Neuronal stem cell (in vitro differentiated cells): ENCODE measurements around the gene SORCS1.
A peak's percentile ranks its signal among the peaks of the same experiment; 100 is the strongest.

Experiments used
- DNase-seq: peaks from one replicate; pipeline ENCODE4 v3.0.0-alpha.2; 2013; ENCODE audit warnings: low spot score
- H2AFZ ChIP-seq: one replicate; pipeline ENCODE4 v1.6.1; 2013; ENCODE audit warnings: mild to moderate bottlenecking, low read length, inconsistent platforms
- H2AK5ac ChIP-seq: 2 replicates; pipeline ENCODE4 v1.6.1; 2013; ENCODE audit warnings: low read depth, mild to moderate bottlenecking, inconsistent platforms, low read length, moderate library complexity, mixed read lengths
- H2BK120ac ChIP-seq: 2 replicates; pipeline ENCODE4 v1.6.1; 2013; ENCODE audit warnings: low read depth, mild to moderate bottlenecking, inconsistent platforms, low read length, moderate library complexity, mixed read lengths
- H2BK12ac ChIP-seq: one replicate; pipeline ENCODE4 v1.6.1; 2013; ENCODE audit warnings: low read length, inconsistent platforms
- H2BK15ac ChIP-seq: 2 replicates; pipeline ENCODE4 v1.6.1; 2013; ENCODE audit warnings: mild to moderate bottlenecking, low read length, inconsistent platforms, mixed read lengths
- H2BK5ac ChIP-seq: one replicate; pipeline ENCODE4 v1.6.1; 2013; ENCODE audit warnings: inconsistent platforms, mild to moderate bottlenecking, low read length, moderate library complexity
- H3K14ac ChIP-seq: one replicate; pipeline ENCODE4 v1.6.1; 2013; ENCODE audit warnings: low read length, inconsistent platforms
- H3K18ac ChIP-seq: 2 replicates; pipeline ENCODE4 v1.6.1; 2013; ENCODE audit warnings: low read length, inconsistent platforms
- H3K23ac ChIP-seq: 2 replicates; pipeline ENCODE4 v1.6.1; 2013; ENCODE audit warnings: low read depth, mild to moderate bottlenecking, mixed read lengths, low read length, inconsistent platforms; ENCODE audit not compliant: poor library complexity
- H3K27ac ChIP-seq: replicated peaks from 3 replicates; pipeline ENCODE4 v1.5.1; 2013; ENCODE audit warnings: low read length, inconsistent platforms
- H3K27me3 ChIP-seq, 3 experiments: 2 replicates each; pipeline ENCODE4 v1.6.1; 2013; ENCODE audit warnings: low read length in 3 of 3, mild to moderate bottlenecking in 2 of 3, inconsistent platforms in 1 of 3, low read depth in 1 of 3, mixed read lengths in 1 of 3, moderate library complexity in 1 of 3; ENCODE audit not compliant: control insufficient read depth in 3 of 3, insufficient read depth in 3 of 3
- H3K36me3 ChIP-seq, 2 donors: replicated peaks in 1 of 2; 2 replicates each; pipeline ENCODE4 v1.6.1; 2013; ENCODE audit warnings: low read length in 2 of 2; ENCODE audit not compliant: control insufficient read depth in 2 of 2, insufficient read depth in 2 of 2
- H3K4ac ChIP-seq: 2 replicates; pipeline ENCODE4 v1.6.1; 2013; ENCODE audit warnings: inconsistent platforms, mild to moderate bottlenecking, low read length, moderate library complexity
- H3K4me1 ChIP-seq, 2 donors: 1 replicate in 1 of 2; 2 replicates in 1 of 2; pipeline ENCODE4 v1.6.1; 2013; ENCODE audit warnings: low read length in 2 of 2, low read depth in 1 of 2; ENCODE audit not compliant: control insufficient read depth in 2 of 2, insufficient read depth in 1 of 2
- H3K4me2 ChIP-seq: one replicate; pipeline ENCODE4 v1.6.1; 2013; ENCODE audit warnings: mild to moderate bottlenecking, low read length, inconsistent platforms; ENCODE audit not compliant: insufficient read depth, poor library complexity, severe bottlenecking
- H3K4me3 ChIP-seq, 2 donors: 2 replicates each; pipeline ENCODE4 v1.5.1; 2013; ENCODE audit warnings: low read length in 2 of 2, mild to moderate bottlenecking in 2 of 2, inconsistent platforms in 1 of 2, moderate library complexity in 1 of 2
- H3K79me1 ChIP-seq: one replicate; pipeline ENCODE4 v1.6.1; 2013; ENCODE audit warnings: low read depth, mild to moderate bottlenecking, inconsistent platforms, low read length, moderate library complexity
- H3K9ac ChIP-seq: one replicate; pipeline ENCODE4 v1.6.1; 2013; ENCODE audit warnings: mild to moderate bottlenecking, low read depth, low read length, inconsistent platforms; ENCODE audit not compliant: poor library complexity
- H3K9me3 ChIP-seq, 2 donors: replicated peaks in 1 of 2; 2 replicates each; pipeline versions ENCODE3 to v1.6.1; 2013; ENCODE audit warnings: low read length in 2 of 2, mild to moderate bottlenecking in 2 of 2, inconsistent platforms in 1 of 2, low read depth in 1 of 2, mixed read lengths in 1 of 2, moderate library complexity in 1 of 2; ENCODE audit not compliant: control insufficient read depth in 2 of 2, insufficient read depth in 1 of 2
- H4K8ac ChIP-seq: one replicate; pipeline ENCODE4 v1.6.1; 2013; ENCODE audit warnings: low read depth, mild to moderate bottlenecking, inconsistent platforms, low read length, moderate library complexity
- H4K91ac ChIP-seq: one replicate; pipeline ENCODE4 v1.6.1; 2013; ENCODE audit warnings: low read length, low read depth, mild to moderate bottlenecking, inconsistent platforms; ENCODE audit not compliant: poor library complexity
- WGBS, 2 donors: extraction: QIAGEN DNeasy Blood & Tissue Kit; methylation state at CpG; one replicate each; pipeline ENCODE4 v1.1.7; 2013; ENCODE audit warnings: missing lambda C conversion rate in 2 of 2, mixed read lengths in 1 of 2; ENCODE audit not compliant: insufficient read length in 2 of 2, insufficient replicate concordance in 1 of 2; ENCODE audit errors: extremely low coverage in 2 of 2; 5-methylcytosine and 5-hydroxymethylcytosine counted together

Gene SORCS1

DNA sequence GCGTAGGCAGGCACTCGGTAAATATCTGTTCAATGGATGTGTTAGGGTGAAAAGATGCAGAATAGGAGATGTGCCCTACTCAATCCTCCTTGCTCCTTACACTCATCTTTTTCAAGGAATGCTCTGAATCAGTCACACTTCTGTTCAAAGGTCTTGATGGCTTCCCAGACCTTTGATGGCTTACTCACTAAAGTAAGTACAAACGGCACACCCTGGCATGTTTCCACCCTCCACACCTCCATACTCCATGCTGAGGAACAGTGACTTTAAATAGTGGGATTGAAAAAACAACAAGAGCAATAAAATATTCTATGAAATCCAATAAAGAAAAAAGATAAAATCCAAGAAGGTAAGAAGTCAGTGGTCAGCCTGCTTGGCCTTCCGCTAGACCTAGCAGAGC is 569.2 kb downstream of the SORCS1 start:
- H3K27ac ChIP-seq, result no peak overlapping the region
- no peak overlapping the region for H3K9ac ChIP-seq
- no peaks in the 10 kb centered on the region for H3K27me3 ChIP-seq
- peaks cover 0 to 3% of the 10 kb centered on the region in 2 donors for H3K36me3 ChIP-seq
- H3K4me2 ChIP-seq, result no peak overlapping the region
- H3K18ac ChIP-seq, result no peak overlapping the region
- H2BK15ac ChIP-seq, result no peak overlapping the region
- H3K79me1 ChIP-seq, result no peaks in the 10 kb centered on the region
- H2BK120ac ChIP-seq, result no peak overlapping the region
- DNase-seq, result no peak
- H3K23ac ChIP-seq, result no peak overlapping the region
- H3K14ac ChIP-seq, result no peak overlapping the region
- no peak overlapping the region for H2BK12ac ChIP-seq
- no peaks in the 10 kb centered on the region for H3K4me1 ChIP-seq
- H4K91ac ChIP-seq, result no peak overlapping the region
- no peak overlapping the region for H2AFZ ChIP-seq
- H2BK5ac ChIP-seq, result no peak overlapping the region
- H2AK5ac ChIP-seq, result no peak overlapping the region
- no peak overlapping the region for H3K4me3 ChIP-seq
- H4K8ac ChIP-seq, result no peak overlapping the region
- WGBS, 2 donors, result no CpG with 5 or more reads among the region's 4 CpGs
- H3K4ac ChIP-seq, result no peak overlapping the region
- H3K9me3 ChIP-seq, result no peaks in the 10 kb centered on the region

DNA sequence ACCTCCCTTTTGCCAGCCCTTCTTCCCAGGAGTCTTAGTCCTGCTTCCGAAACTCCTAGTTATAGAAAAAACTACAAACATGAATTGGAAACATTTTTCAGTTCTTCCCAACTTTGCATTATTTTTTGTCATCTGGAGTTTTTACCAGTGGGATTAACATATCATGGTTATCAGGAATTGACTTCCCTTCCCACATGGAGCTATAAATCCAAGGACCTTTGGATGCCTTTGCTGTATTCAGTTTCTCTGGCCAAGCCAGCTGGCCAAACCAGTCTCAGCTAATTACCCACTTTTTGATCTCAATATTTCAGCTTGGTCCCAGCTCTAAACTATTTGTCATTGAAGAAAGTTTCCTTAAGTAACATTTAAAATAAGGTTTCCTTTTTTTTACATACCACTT is 570.6 kb downstream of the SORCS1 start:
- no peak for DNase-seq
- Histone ChIP-seq H3K18ac (no peak overlapping the region), H3K4me2 (no peak overlapping the region), H3K9me3 (no peaks in the 10 kb centered on the region), H2AK5ac (no peak overlapping the region), H2BK120ac (no peak overlapping the region), H3K4ac (no peak overlapping the region), H2BK5ac (no peak overlapping the region), H2BK15ac (no peak overlapping the region), H3K27me3 (no peaks in the 10 kb centered on the region), H3K27ac (no peak overlapping the region), H3K14ac (no peak overlapping the region), H3K9ac (no peak overlapping the region), H3K79me1 (no peaks in the 10 kb centered on the region), H3K4me1 (no peaks in the 10 kb centered on the region), H4K91ac (no peak overlapping the region), H3K4me3 (no peak overlapping the region), H3K36me3 (peaks cover 0 to 3% of the 10 kb centered on the region in 2 donors), H4K8ac (no peak overlapping the region), H2BK12ac (no peak overlapping the region), H2AFZ (no peak overlapping the region), H3K23ac (no peak overlapping the region)
- no CpG with 5 or more reads among the region's 1 CpG for WGBS, 2 donors

DNA sequence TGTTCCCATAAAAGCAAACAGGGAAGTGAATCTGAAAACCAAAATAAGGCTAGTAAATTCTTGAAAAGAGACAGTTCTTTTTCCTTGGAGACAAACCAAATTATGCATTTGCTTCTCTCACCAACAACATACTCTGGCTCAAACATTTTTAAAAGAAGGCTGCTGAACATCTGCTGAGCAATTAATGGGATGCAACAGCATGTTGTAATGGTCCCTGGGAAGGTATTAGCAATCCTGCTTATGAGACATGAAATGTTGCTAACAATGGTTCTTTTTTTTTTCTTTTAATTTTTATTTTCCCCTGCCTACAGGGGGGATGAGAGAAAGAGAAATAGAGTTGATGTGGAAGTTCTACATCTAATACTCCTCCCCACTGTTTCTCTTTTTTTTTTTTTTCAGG is 572.1 kb downstream of the SORCS1 start:
- no peak overlapping the region for H4K8ac ChIP-seq
- H4K91ac ChIP-seq, result no peak overlapping the region
- no peak overlapping the region for H3K4ac ChIP-seq
- no peak overlapping the region for H2BK120ac ChIP-seq
- H3K4me2 ChIP-seq, result no peak overlapping the region
- H3K18ac ChIP-seq, result no peak overlapping the region
- H3K9ac ChIP-seq, result no peak overlapping the region
- no peak overlapping the region for H3K23ac ChIP-seq
- DNase-seq, result no peak
- H3K9me3 ChIP-seq, result no peaks in the 10 kb centered on the region
- no peaks in the 10 kb centered on the region for H3K4me1 ChIP-seq
- H3K14ac ChIP-seq, result no peak overlapping the region
- no peak overlapping the region for H2BK12ac ChIP-seq
- H3K27ac ChIP-seq, result no peak overlapping the region
- H3K36me3 ChIP-seq, result peaks cover 0 to 1% of the 10 kb centered on the region in 2 donors
- H2AK5ac ChIP-seq, result no peak overlapping the region
- no peak overlapping the region for H2AFZ ChIP-seq
- H2BK5ac ChIP-seq, result no peak overlapping the region
- H3K79me1 ChIP-seq, result no peaks in the 10 kb centered on the region
- H2BK15ac ChIP-seq, result no peak overlapping the region
- H3K27me3 ChIP-seq, result no peaks in the 10 kb centered on the region
- no peak overlapping the region for H3K4me3 ChIP-seq

GRCh38 chr10:106582291-106582690 is 582.2 kb downstream of the SORCS1 start:
- no peak for DNase-seq
- no peak overlapping the region for H3K18ac ChIP-seq
- H3K27me3 ChIP-seq, result no peaks in the 10 kb centered on the region
- H3K4ac ChIP-seq, result no peak overlapping the region
- H2AFZ ChIP-seq, result peak overlapping the region; percentile 68
- no peak overlapping the region for H3K4me2 ChIP-seq
- peak overlapping the region in 1 of 2 donors; percentile 18 for H3K4me3 ChIP-seq
- no peak overlapping the region for H3K9ac ChIP-seq
- H3K23ac ChIP-seq, result no peak overlapping the region
- WGBS, 2 donors, result no CpG with 5 or more reads among the region's 2 CpGs
- no peak overlapping the region for H3K27ac ChIP-seq
- H3K36me3 ChIP-seq, result no peaks in the 10 kb centered on the region
- no peaks in the 10 kb centered on the region for H3K79me1 ChIP-seq
- H2BK15ac ChIP-seq, result no peak overlapping the region
- H3K14ac ChIP-seq, result no peak overlapping the region
- no peak overlapping the region for H2BK120ac ChIP-seq
- H2BK5ac ChIP-seq, result no peak overlapping the region
- no peak overlapping the region for H2AK5ac ChIP-seq
- peaks cover 0 to 3% of the 10 kb centered on the region in 2 donors for H3K4me1 ChIP-seq
- H3K9me3 ChIP-seq, result no peaks in the 10 kb centered on the region
- H4K91ac ChIP-seq, result no peak overlapping the region
- H4K8ac ChIP-seq, result no peak overlapping the region
- no peak overlapping the region for H2BK12ac ChIP-seq
